Fibroblast of the aortic adventitia (primary cell): ENCODE data around the gene RNASE1. TPM values are rescaled to one million over a fixed set of nuclear protein-coding genes. Genes with fewer than 3 reads are reported as not detected.

Experiments used
- DNase-seq: peaks from one replicate; pipeline ENCODE4 v3.0.0-alpha.2; 2010; ENCODE audit warnings: low read depth
- H3K4me3 ChIP-seq: 2 replicates; pipeline ENCODE4 v1.5.1; 2011; ENCODE audit warnings: low read depth, mild to moderate bottlenecking, control low read depth, low read length, moderate library complexity
- total RNA-seq: library from RNA; depleted of rRNA; stranded (reverse); fragments of >200 nt; gene quantifications from 2 replicates; pipeline ENCODE4 v1.2.3, GENCODE V29; 2012; ENCODE audit warnings: low replicate concordance
- TF ChIP-seq, protein P1 (sequence below): IDR thresholded peaks from 2 replicates; pipeline ENCODE4 v1.5.1; 2011; ENCODE audit warnings: mild to moderate bottlenecking, low read length, control low read depth, inconsistent platforms; ENCODE audit not compliant: insufficient read depth

The RNASE1 gene
- total RNA-seq, 1 donor, result not detected

DNA sequence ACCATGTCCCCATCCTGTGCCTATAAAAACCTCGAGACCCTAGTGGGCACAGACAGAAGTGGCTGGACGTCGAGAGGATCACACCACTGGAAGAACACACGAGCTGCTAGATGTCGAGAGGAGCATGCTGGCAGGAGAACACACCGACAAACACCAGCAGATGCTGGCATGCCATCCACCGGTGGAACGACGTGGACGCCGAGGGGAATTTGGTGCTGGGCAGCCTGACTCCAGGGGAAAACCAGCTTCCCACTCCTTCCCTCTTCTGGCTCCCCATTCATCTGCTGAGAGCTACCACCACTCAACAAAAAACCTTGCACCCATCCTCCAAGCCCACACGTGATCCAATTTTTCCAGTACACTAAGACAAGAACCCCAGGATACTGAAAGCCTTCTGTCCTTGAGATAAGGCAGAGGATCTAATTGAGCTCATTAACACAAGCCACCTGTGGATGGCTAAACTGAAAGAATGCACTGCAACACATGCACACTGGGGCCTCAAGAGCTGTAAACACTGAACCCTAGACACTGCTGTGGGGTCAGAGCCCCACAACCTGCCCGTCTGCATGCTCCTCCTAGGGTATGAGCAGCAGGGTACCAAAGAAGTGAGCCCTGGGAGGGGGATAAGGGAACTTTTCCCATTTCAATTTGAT is 12.1 kb downstream of the RNASE1 start:
- no peak overlapping the region for H3K4me3 ChIP-seq
- no peak for DNase-seq
- TF ChIP-seq, protein P1, sequence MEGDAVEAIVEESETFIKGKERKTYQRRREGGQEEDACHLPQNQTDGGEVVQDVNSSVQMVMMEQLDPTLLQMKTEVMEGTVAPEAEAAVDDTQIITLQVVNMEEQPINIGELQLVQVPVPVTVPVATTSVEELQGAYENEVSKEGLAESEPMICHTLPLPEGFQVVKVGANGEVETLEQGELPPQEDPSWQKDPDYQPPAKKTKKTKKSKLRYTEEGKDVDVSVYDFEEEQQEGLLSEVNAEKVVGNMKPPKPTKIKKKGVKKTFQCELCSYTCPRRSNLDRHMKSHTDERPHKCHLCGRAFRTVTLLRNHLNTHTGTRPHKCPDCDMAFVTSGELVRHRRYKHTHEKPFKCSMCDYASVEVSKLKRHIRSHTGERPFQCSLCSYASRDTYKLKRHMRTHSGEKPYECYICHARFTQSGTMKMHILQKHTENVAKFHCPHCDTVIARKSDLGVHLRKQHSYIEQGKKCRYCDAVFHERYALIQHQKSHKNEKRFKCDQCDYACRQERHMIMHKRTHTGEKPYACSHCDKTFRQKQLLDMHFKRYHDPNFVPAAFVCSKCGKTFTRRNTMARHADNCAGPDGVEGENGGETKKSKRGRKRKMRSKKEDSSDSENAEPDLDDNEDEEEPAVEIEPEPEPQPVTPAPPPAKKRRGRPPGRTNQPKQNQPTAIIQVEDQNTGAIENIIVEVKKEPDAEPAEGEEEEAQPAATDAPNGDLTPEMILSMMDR, result no peak

DNA sequence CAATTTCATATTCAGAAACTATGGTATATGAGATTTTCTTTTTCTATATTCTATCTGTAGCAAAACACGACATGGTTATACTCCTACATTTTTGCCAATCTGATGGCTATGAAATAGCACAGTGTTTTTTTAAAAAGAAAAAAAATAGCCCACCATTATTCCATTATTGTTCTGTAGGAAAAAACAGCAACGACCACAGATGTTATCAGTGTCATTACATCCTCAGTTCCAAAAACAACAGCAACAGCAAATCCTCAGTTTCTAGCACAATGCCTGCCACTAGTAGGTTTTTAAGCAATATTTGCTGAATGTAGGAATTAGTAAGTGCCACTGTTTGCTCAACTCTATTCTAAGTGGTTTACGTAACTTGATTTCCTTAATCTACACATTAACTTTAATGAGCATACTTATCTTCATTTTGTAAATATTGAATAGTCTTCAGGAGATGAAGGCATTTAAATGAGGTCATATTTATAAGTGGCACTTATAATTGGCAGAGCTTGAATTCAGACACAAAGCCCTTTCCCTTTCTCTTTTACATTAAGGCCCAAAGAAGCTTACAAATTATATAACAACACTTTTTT is 13.3 kb downstream of the RNASE1 start:
- no peak overlapping the region for H3K4me3 ChIP-seq
- TF ChIP-seq, protein P1, result no peak
- no peak for DNase-seq

DNA sequence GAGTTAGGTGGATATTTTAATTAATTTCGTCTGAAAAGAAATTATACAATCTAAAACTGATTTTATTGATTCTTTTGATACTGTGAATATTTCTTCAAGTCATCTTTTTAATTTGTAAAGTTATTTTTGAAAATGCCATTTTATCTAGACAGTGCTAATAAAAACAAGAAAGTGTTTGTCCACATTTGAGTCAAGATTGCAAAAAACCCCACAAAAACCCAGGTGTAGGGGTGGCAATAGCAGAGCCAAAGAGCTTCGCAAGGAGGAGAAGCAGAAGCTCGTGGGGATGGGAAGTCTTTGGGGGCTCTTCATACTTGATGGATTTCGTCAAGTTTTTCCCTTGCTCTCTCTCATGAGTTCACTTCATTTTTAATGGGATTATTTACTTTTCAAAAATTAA is 15.6 kb downstream of the RNASE1 start:
- DNase-seq, result no peak
- no peak overlapping the region for H3K4me3 ChIP-seq
- TF ChIP-seq, protein P1, result no peak

DNA sequence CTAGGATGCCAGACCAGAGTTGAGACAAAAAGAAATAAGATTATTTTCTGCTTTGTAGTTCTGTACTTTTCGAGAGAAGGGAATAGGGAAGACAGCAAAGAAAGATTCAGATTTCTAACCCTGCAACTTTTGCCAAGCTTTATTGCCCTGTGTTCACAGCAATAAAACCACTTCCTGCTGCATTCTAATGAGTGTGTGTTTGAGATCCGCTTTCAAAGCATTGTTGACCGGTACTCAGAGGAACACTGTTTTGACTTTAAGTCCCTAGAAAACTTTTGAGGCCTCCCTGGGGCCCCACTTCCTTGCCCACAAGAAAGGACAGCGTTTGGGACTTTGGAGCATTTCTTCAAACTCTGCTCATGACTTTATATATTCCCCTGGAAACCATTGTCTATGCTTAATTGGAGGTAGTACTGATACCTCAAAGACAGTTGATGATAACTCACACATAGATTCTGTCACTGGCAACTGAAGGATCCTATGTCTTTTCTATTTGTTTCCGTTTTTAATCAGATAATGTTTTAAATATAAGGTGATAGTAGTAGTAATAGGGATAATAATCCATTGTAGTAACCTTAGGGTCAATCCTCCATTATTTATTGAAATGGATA is 20.3 kb downstream of the RNASE1 start:
- H3K4me3 ChIP-seq, result no peak overlapping the region
- no peak for DNase-seq
- TF ChIP-seq, protein P1, result no peak

DNA sequence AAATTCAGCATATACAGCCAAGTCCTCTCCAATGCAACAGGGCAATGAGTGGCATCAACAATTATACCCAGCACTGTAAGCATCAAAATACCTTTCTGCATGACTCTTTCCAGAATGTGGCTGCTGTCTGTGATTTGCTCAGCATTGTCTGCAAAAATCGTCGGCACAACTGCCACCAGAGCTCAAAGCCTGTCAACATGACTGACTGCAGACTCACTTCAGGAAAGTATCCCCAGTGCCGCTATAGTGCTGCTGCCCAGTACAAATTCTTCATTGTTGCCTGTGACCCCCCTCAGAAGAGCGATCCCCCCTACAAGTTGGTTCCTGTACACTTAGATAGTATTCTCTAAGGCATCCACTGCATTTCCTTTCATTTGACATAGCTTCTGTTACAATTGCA is 20.8 kb downstream of the RNASE1 start:
- no peak for DNase-seq

DNA sequence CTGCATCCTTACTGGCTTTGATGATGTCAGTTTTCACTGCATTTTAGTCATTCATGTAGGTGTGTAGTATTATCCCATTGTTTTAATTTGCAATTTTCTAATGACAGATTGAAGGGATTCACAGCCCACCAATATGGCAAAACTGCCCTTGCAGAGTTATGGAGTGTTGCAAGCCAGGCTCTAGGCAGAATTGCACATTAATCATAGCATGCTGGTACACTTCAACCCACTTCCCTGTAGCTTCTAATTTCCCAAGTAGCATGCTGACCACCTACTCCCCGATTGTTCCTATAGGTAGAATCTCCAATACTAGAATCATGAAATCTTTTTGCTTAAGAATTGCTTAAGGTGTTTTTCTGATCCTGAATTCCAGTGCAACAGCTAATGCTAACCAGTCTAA is 26.7 kb downstream of the RNASE1 start:
- H3K4me3 ChIP-seq, result no peak overlapping the region
- TF ChIP-seq, protein P1, result no peak
- DNase-seq, result no peak

More for the DNA sequence above, 20.8 kb downstream of the RNASE1 start:
- TF ChIP-seq, protein P1, result no peak
- H3K4me3 ChIP-seq, result no peak overlapping the region
